NB4 (cell line): ENCODE data around the gene SUSD6.

ENCODE experiments used
- POLR2A ChIP-seq: IDR thresholded peaks from 2 replicates; pipeline ENCODE4 v1.6.1; 2011; ENCODE audit warnings: mild to moderate bottlenecking; ENCODE audit not compliant: insufficient read length; ENCODE audit errors: extremely low read depth
- TF ChIP-seq, protein P1 (sequence below): IDR thresholded peaks from one replicate; pipeline ENCODE4 v1.5.1; 2012; ENCODE audit warnings: low read depth, low read length
- TF ChIP-seq, protein P2 (sequence below): IDR thresholded peaks from 2 replicates; pipeline ENCODE4 v1.6.1; 2011; ENCODE audit warnings: low read depth, low read length

DNA sequence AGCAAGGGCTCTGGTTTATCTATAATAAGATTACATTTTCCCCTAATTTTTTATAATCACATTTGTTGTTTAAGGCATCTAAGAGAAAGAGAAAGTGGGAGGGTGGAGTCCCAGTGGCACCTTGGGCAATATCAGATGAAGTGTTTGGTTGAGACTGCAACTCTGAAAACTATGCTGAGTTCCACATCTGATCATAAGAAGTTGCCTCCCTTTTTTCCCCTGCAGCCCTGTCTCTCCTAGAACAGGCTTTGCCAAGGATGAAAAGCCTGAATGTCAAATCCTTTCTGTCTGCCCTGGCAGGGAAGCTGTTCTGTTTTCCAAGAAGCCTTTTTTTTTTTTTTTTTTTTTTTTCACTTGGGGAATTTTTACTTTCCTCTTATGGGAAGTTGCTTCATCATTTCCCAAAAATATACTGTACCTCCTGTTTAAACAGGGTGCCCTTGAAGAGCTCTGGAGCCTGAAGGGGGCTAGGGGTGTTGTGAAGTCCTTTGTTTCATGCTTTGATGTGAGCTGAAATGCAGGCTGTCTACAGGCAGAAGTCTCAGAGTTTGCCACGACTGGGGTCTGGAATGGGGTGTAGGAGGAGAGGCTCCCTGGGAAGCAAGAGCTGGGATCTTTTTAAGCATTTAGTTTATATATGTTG is 71.3 kb downstream of the SUSD6 start:
- no peak for TF ChIP-seq POLR2A
- TF ChIP-seq, protein P1, sequence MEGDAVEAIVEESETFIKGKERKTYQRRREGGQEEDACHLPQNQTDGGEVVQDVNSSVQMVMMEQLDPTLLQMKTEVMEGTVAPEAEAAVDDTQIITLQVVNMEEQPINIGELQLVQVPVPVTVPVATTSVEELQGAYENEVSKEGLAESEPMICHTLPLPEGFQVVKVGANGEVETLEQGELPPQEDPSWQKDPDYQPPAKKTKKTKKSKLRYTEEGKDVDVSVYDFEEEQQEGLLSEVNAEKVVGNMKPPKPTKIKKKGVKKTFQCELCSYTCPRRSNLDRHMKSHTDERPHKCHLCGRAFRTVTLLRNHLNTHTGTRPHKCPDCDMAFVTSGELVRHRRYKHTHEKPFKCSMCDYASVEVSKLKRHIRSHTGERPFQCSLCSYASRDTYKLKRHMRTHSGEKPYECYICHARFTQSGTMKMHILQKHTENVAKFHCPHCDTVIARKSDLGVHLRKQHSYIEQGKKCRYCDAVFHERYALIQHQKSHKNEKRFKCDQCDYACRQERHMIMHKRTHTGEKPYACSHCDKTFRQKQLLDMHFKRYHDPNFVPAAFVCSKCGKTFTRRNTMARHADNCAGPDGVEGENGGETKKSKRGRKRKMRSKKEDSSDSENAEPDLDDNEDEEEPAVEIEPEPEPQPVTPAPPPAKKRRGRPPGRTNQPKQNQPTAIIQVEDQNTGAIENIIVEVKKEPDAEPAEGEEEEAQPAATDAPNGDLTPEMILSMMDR, result no peak
- TF ChIP-seq, protein P2, sequence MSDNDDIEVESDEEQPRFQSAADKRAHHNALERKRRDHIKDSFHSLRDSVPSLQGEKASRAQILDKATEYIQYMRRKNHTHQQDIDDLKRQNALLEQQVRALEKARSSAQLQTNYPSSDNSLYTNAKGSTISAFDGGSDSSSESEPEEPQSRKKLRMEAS, result no peak
